Kidney (tissue), 14 donors: ENCODE results near the gene ZNF385C. TPM values are rescaled to one million over a fixed set of nuclear protein-coding genes. Genes with fewer than 3 reads are reported as not detected.

Source experiments
- DNase-seq, 5 donors: peaks; one replicate each; pipeline ENCODE4 v3.0.0-alpha.2; 2013 to 2020
- FAIRE-seq: peaks from 2 replicates; lab custom pipeline; 2012; peaks lifted over from hg19 to GRCh38; lab: Jason Lieb, UNC
- H3K27ac ChIP-seq, 2 donors: one replicate each; pipeline ENCODE4 v1.7.0; 2013; ENCODE audit warnings: low read depth in 2 of 2, low read length in 2 of 2, inconsistent platforms in 1 of 2
- H3K27me3 ChIP-seq: one replicate; pipeline ENCODE4 v1.7.1; 2013; ENCODE audit warnings: low read length, inconsistent platforms; ENCODE audit not compliant: control insufficient read depth, insufficient read depth
- H3K36me3 ChIP-seq, 3 donors: one replicate each; pipeline versions ENCODE4 v1.7.0 to v1.7.1; 2013; ENCODE audit warnings: low read length in 3 of 3, control low read depth in 1 of 3, inconsistent platforms in 1 of 3; ENCODE audit not compliant: insufficient read depth in 3 of 3, control insufficient read depth in 2 of 3
- H3K4me1 ChIP-seq, 3 donors: one replicate each; pipeline versions ENCODE4 v1.7.0 to v1.7.1; 2013; ENCODE audit warnings: low read length in 3 of 3, inconsistent platforms in 1 of 3, low read depth in 1 of 3; ENCODE audit not compliant: control insufficient read depth in 2 of 3, insufficient read depth in 2 of 3
- H3K4me3 ChIP-seq, 3 donors: one replicate each; pipeline versions ENCODE4 v1.7.0 to v1.8.1; 2013; ENCODE audit warnings: low read length in 3 of 3, control low read depth in 1 of 3, inconsistent platforms in 1 of 3
- H3K9ac ChIP-seq, 3 donors: one replicate each; pipeline versions ENCODE4 v1.7.0 to v1.7.1; 2013; ENCODE audit warnings: low read length in 3 of 3, control low read depth in 1 of 3, inconsistent platforms in 1 of 3
- H3K9me3 ChIP-seq, 3 donors: one replicate each; pipeline versions ENCODE4 v1.7.0 to v1.7.1; 2013; ENCODE audit warnings: low read length in 3 of 3, control low read depth in 1 of 3, inconsistent platforms in 1 of 3; ENCODE audit not compliant: control insufficient read depth in 2 of 3, insufficient read depth in 1 of 3
- CTCF ChIP-seq: IDR thresholded peaks from 3 replicates; pipeline ENCODE4 v1.5.1; 2012; ENCODE audit warnings: mild to moderate bottlenecking, moderate library complexity, borderline replicate concordance; ENCODE audit not compliant: insufficient read depth; ENCODE audit errors: extremely low read depth
- intact Hi-C: fragments of 100-400 bp; cut with DNase I; formaldehyde crosslinking; loops from one replicate; pipeline ENCODE4 v1.11.1; 2022
- polyA plus RNA-seq: library from polyadenylated mRNA; stranded (reverse); fragments of 350-450 nt; fragmentation: Illumina TruSeq; extraction: RNeasy Lipid Tissue Mini Kit (QIAGEN cat#74804); gene quantifications from one replicate; pipeline ENCODE4 v1.2.3, GENCODE V29; 2014; ENCODE audit warnings: low read depth, low replicate concordance; ENCODE audit not compliant: insufficient read depth
- total RNA-seq: library from RNA; stranded (reverse); fragmentation: NEBNext Ultra II Directional; extraction: Animal tissue kit (Norgen Biotek cat#: 25700); gene quantifications from one replicate; pipeline ENCODE4 v1.2.1, GENCODE V29; 2021
- donor health status: control.
- donor health status: control.
- donor health status: control.
- donor health status: control.
- donor health status: control.
- donor health status: DM: yes; HTN: yes; CAD: no.
- donor health status: Normal renal cell carcinoma (clear cell type).

ZNF385C gene
- total and polyA plus RNA-seq, 2 donors from 2014 or later: 1.1 to 1.2 TPM

GRCh38 chr17:42000413-42001133, 97.7 kb downstream of the ZNF385C start:
- no peak for TF ChIP-seq CTCF
- Histone ChIP-seq H3K27ac (no peak overlapping the region), H3K9me3 (no peaks in the 10 kb centered on the region), H3K27me3 (no peaks in the 10 kb centered on the region), H3K36me3 (peaks cover 13 to 47% (median 27%) of the 10 kb centered on the region in 3 donors), H3K9ac (no peak overlapping the region), H3K4me3 (no peak overlapping the region), H3K4me1 (peaks cover 0 to 25% (median 5%) of the 10 kb centered on the region in 3 donors)
- no peak for FAIRE-seq
- intact Hi-C loops: no loop called here
- no peak for DNase-seq

GRCh38 chr17:41998497-41998896, 99.8 kb downstream of the ZNF385C start:
- DNase-seq: no peak
- intact Hi-C loops: no loop called here
- FAIRE-seq: no peak
- Histone ChIP-seq H3K9ac (no peak overlapping the region), H3K4me3 (no peak overlapping the region), H3K36me3 (peaks cover 13 to 57% (median 32%) of the 10 kb centered on the region in 3 donors), H3K27ac (no peak overlapping the region), H3K4me1 (peaks cover 0 to 16% (median 5%) of the 10 kb centered on the region in 3 donors), H3K9me3 (no peaks in the 10 kb centered on the region), H3K27me3 (no peaks in the 10 kb centered on the region)
- no peak for TF ChIP-seq CTCF

- Histone ChIP-seq H3K27ac (no peak overlapping the region), H3K4me1 (peaks cover 0 to under 1% (median 0%) of the 10 kb centered on the region in 3 donors), H3K9me3 (no peaks in the 10 kb centered on the region), H3K4me3 (no peak overlapping the region), H3K27me3 (no peaks in the 10 kb centered on the region), H3K36me3 (peaks cover 9 to 64% (median 34%) of the 10 kb centered on the region in 3 donors), H3K9ac (no peak overlapping the region)
- no peak for TF ChIP-seq CTCF
- no peak for DNase-seq
- FAIRE-seq: no peak
- intact Hi-C loops: no loop called here
Observed at GRCh38 chr17:41996855-41997164, 101.5 kb downstream of the ZNF385C start.
